ENCODE results near the gene ABHD11. TPM values are rescaled to one million over a fixed set of nuclear protein-coding genes. Genes with fewer than 3 reads are reported as not detected.
A peak's percentile ranks its signal among the peaks of the same experiment; 100 is the strongest.

The ABHD11 gene
- total and polyA plus RNA-seq, 9 of the 15 experiments (the other 6 are each of a cell fraction or from before 2014, with no cell fraction given): 7.7 to 44.2 (median 18.9) TPM

DNA sequence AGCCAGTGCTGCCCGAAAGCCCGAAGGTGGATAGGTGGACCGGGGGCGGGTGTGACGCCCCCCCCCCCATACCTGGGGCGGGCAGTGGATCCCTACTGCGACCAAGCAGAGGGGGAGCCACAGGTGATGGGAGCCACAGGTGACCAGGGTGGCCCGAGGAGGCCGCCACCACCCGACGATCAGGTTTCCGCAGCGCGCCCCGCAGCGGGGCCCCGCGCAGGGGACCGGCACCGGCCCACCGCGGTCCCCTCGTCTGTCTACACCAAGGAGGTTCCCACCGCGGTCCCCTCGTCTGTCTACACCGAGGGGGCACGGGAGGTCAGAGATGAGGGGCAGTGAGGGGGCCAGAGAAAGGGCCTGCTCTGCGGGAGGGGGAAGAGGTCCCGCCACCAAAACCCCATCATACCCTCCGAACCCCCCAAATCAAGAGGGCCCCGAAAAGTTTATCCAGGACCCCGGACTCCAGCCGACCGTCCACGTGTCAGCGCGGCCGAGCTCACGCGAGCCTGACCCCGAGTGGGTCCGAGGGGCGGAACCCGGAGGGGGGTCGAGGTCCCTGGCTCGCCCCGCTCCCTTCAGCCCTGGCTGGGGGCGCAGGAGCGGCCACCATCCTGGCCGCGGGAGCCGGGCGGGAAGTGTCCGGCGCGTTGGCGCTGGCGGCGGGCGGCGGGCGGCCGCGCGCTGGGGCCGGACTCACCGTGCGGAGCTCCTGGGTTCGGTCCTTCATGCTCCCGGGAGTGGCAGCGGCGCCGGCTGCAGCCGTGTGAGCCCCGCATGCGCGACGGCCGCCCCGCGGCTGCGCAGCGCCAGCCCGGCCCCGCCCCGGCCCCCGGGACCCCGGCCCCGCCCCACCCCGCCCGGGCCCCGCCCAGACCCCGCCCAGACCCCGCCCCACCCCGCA lies 19.4 kb downstream of the ABHD11 start, which contains the start of gene STX1A (continued):
- TF ChIP-seq, protein P1, sequence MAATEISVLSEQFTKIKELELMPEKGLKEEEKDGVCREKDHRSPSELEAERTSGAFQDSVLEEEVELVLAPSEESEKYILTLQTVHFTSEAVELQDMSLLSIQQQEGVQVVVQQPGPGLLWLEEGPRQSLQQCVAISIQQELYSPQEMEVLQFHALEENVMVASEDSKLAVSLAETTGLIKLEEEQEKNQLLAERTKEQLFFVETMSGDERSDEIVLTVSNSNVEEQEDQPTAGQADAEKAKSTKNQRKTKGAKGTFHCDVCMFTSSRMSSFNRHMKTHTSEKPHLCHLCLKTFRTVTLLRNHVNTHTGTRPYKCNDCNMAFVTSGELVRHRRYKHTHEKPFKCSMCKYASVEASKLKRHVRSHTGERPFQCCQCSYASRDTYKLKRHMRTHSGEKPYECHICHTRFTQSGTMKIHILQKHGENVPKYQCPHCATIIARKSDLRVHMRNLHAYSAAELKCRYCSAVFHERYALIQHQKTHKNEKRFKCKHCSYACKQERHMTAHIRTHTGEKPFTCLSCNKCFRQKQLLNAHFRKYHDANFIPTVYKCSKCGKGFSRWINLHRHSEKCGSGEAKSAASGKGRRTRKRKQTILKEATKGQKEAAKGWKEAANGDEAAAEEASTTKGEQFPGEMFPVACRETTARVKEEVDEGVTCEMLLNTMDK (IDR thresholded peaks at IDR 0.05; ENCODE audit: borderline replicate concordance, insufficient read depth, low read depth, low read length, poor library complexity, severe bottlenecking): peak; percentile 43
- TF ChIP-seq FOXP1 (CRISPR knock-in tag; IDR thresholded peaks at IDR 0.05) (no peak), FOXM1 (IDR thresholded peaks at IDR 0.05; ENCODE audit: low read depth) (no peak), FOXM1 (CRISPR knock-in tag; IDR thresholded peaks at IDR 0.05; ENCODE audit: low read depth) (no peak), SNIP1 (IDR thresholded peaks at IDR 0.05; ENCODE audit: low read depth) (0 out of 2 replicates have a peak, but pooled peaks have one; percentile 50), RBM22 (IDR thresholded peaks at IDR 0.05; ENCODE audit: low read depth, low read length, poor library complexity, severe bottlenecking) (no peak), RBBP5 (IDR thresholded peaks at IDR 0.05; ENCODE audit: borderline replicate concordance, insufficient read depth, low read length, poor library complexity, severe bottlenecking) (peak; percentile 57), NFATC3 (IDR thresholded peaks at IDR 0.05) (peak; percentile 75; the same call in 1 of the 2 replicates), SIN3A (IDR thresholded peaks at IDR 0.05; ENCODE audit: borderline replicate concordance in 2 of 2, control insufficient read depth in 1 of 2, low read depth in 2 of 2, low read length in 2 of 2) (peak; percentile 45 to 59; a peak in 1 of 4 replicates), NONO (IDR thresholded peaks at IDR 0.05; ENCODE audit: low read depth in 2 of 2, low read length in 1 of 2) (peak in 1 of 2 experiments; percentile 82; a peak in 2 of 4 replicates), GATAD2A (IDR thresholded peaks at IDR 0.05) (peak; percentile 55; the same call in 1 of the 2 replicates), FOS (IDR thresholded peaks at IDR 0.05; ENCODE audit: extremely low read depth, insufficient read length) (no peak), SAFB (IDR thresholded peaks at IDR 0.05; ENCODE audit: borderline replicate concordance, low read depth, low read length) (peak; percentile 73), PCBP2 (IDR thresholded peaks at IDR 0.05; ENCODE audit: low read depth, low read length, poor library complexity, severe bottlenecking) (no peak), FIP1L1 (IDR thresholded peaks at IDR 0.05; ENCODE audit: low read depth, low read length, poor library complexity, severe bottlenecking) (peak; percentile 58)
- TF ChIP-seq, protein P2, sequence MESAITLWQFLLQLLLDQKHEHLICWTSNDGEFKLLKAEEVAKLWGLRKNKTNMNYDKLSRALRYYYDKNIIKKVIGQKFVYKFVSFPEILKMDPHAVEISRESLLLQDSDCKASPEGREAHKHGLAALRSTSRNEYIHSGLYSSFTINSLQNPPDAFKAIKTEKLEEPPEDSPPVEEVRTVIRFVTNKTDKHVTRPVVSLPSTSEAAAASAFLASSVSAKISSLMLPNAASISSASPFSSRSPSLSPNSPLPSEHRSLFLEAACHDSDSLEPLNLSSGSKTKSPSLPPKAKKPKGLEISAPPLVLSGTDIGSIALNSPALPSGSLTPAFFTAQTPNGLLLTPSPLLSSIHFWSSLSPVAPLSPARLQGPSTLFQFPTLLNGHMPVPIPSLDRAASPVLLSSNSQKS (CRISPR knock-in tag; IDR thresholded peaks at IDR 0.05): no peak
- TF ChIP-seq, protein P3, sequence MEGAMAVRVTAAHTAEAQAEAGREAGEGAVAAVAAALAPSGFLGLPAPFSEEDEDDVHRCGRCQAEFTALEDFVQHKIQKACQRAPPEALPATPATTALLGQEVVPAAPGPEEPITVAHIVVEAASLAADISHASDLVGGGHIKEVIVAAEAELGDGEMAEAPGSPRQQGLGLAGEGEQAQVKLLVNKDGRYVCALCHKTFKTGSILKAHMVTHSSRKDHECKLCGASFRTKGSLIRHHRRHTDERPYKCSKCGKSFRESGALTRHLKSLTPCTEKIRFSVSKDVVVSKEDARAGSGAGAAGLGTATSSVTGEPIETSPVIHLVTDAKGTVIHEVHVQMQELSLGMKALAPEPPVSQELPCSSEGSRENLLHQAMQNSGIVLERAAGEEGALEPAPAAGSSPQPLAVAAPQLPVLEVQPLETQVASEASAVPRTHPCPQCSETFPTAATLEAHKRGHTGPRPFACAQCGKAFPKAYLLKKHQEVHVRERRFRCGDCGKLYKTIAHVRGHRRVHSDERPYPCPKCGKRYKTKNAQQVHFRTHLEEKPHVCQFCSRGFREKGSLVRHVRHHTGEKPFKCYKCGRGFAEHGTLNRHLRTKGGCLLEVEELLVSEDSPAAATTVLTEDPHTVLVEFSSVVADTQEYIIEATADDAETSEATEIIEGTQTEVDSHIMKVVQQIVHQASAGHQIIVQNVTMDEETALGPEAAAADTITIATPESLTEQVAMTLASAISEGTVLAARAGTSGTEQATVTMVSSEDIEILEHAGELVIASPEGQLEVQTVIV (CRISPR knock-in tag; IDR thresholded peaks at IDR 0.05; ENCODE audit: borderline replicate concordance): peak; percentile 64; the same call in 1 of the 2 replicates
- TF ChIP-seq, protein P4, sequence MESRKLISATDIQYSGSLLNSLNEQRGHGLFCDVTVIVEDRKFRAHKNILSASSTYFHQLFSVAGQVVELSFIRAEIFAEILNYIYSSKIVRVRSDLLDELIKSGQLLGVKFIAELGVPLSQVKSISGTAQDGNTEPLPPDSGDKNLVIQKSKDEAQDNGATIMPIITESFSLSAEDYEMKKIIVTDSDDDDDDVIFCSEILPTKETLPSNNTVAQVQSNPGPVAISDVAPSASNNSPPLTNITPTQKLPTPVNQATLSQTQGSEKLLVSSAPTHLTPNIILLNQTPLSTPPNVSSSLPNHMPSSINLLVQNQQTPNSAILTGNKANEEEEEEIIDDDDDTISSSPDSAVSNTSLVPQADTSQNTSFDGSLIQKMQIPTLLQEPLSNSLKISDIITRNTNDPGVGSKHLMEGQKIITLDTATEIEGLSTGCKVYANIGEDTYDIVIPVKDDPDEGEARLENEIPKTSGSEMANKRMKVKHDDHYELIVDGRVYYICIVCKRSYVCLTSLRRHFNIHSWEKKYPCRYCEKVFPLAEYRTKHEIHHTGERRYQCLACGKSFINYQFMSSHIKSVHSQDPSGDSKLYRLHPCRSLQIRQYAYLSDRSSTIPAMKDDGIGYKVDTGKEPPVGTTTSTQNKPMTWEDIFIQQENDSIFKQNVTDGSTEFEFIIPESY (CRISPR knock-in tag; IDR thresholded peaks at IDR 0.05): no peak

All from K562 (cell line).